GM19452 (cell line): ENCODE results near the gene FSIP1.

ENCODE experiments used
- ATAC-seq: cut with Tn5 transposase; IDR thresholded peaks from one replicate; pipeline ENCODE4 v1.9.1; 2021; ENCODE audit not compliant: unreplicated experiment

Gene FSIP1

GRCh38 chr15:39721893-39722292 lies 60.7 kb downstream of the FSIP1 start:
- ATAC-seq: no peak

GRCh38 chr15:39720621-39721611 lies 61.7 kb downstream of the FSIP1 start:
- ATAC-seq: no peak

GRCh38 chr15:39720081-39720480 lies 62.6 kb downstream of the FSIP1 start:
- ATAC-seq: no peak

GRCh38 chr15:39719109-39719508 lies 63.5 kb downstream of the FSIP1 start:
- no peak for ATAC-seq

GRCh38 chr15:39717134-39717533 lies 65.5 kb downstream of the FSIP1 start:
- ATAC-seq: no peak

GRCh38 chr15:39714251-39714650 lies 68.4 kb downstream of the FSIP1 start:
- ATAC-seq: no peak

GRCh38 chr15:39713846-39714245 lies 68.8 kb downstream of the FSIP1 start:
- ATAC-seq: no peak

GRCh38 chr15:39710681-39711080 lies 72.0 kb downstream of the FSIP1 start:
- no peak for ATAC-seq

GRCh38 chr15:39709941-39710340 lies 72.7 kb downstream of the FSIP1 start:
- ATAC-seq: no peak

- no peak for ATAC-seq
Measured at GRCh38 chr15:39706206-39706605, 76.4 kb downstream of the FSIP1 start.

- ATAC-seq: no peak
Measured at GRCh38 chr15:39704689-39705088, 78.0 kb downstream of the FSIP1 start.

GRCh38 chr15:39704235-39704634 lies 78.4 kb downstream of the FSIP1 start:
- no peak for ATAC-seq

- ATAC-seq: no peak
Measured at GRCh38 chr15:39701988-39702387, 80.7 kb downstream of the FSIP1 start.

GRCh38 chr15:39700375-39700700 lies 82.3 kb downstream of the FSIP1 start:
- ATAC-seq: no peak

- no peak for ATAC-seq
Measured at GRCh38 chr15:39699516-39700374, 82.9 kb downstream of the FSIP1 start.

GRCh38 chr15:39698444-39699390 lies 83.9 kb downstream of the FSIP1 start:
- no peak for ATAC-seq

- ATAC-seq: no peak
Measured at GRCh38 chr15:39697509-39697908, 85.1 kb downstream of the FSIP1 start.

GRCh38 chr15:39695793-39696192 lies 86.8 kb downstream of the FSIP1 start:
- ATAC-seq: no peak

- ATAC-seq: no peak
Measured at GRCh38 chr15:39692356-39693327, 90.0 kb downstream of the FSIP1 start.
